ENCODE data around the gene S100A1. TPM values are rescaled to one million over a fixed set of nuclear protein-coding genes. Genes with fewer than 3 reads are reported as not detected.

S100A1 gene
- total and polyA plus RNA-seq, 2 of the 13 experiments (the other 11 are each of a cell fraction or from before 2014, with no cell fraction given) = 120 to 251 TPM

GRCh38 chr1:153658400-153659174 is 30.4 kb downstream of the S100A1 start, which contains the start of gene SNAPIN (continued):
- TF ChIP-seq ZNF720 (CRISPR knock-in tag; IDR thresholded peaks at IDR 0.05) (no peak), NR0B2 (CRISPR knock-in tag; IDR thresholded peaks at IDR 0.05) (no peak), ZBTB25 (CRISPR knock-in tag; IDR thresholded peaks at IDR 0.05) (peak; percentile 81), KLF9 (CRISPR knock-in tag; IDR thresholded peaks at IDR 0.05; ENCODE audit: low read depth) (0 out of 2 replicates have a peak, but pooled peaks have one; percentile 37), ZNF709 (CRISPR knock-in tag; IDR thresholded peaks at IDR 0.05) (no peak), PAF1 (CRISPR knock-in tag; IDR thresholded peaks at IDR 0.05) (no peak), ZNF768 (CRISPR knock-in tag; IDR thresholded peaks at IDR 0.05) (peak; percentile 45; the same call in 1 of the 2 replicates), ZNF24 (IDR thresholded peaks at IDR 0.05) (no peak), TFE3 (CRISPR knock-in tag; IDR thresholded peaks at IDR 0.05) (peak; percentile 69), RBAK (CRISPR knock-in tag; IDR thresholded peaks at IDR 0.05) (no peak), ZNF20 (CRISPR knock-in tag; IDR thresholded peaks at IDR 0.05) (no peak), NAIF1 (CRISPR knock-in tag; IDR thresholded peaks at IDR 0.05; ENCODE audit: borderline replicate concordance) (no peak), MAFF (IDR thresholded peaks at IDR 0.05; ENCODE audit: low read depth, low read length) (no peak), CENPT (CRISPR knock-in tag; IDR thresholded peaks at IDR 0.05; ENCODE audit: low read depth) (no peak), DRAP1 (CRISPR knock-in tag; IDR thresholded peaks at IDR 0.05) (peak; percentile 59; the same call in 1 of the 2 replicates), SIN3B (IDR thresholded peaks at IDR 0.05; ENCODE audit: low read length) (no peak), BHLHE40 (IDR thresholded peaks at IDR 0.05; ENCODE audit: low read length) (no peak), JDP2 (CRISPR knock-in tag; IDR thresholded peaks at IDR 0.05; ENCODE audit: borderline replicate concordance) (no peak; the same call in 1 of the 2 replicates), MTA3 (CRISPR knock-in tag; IDR thresholded peaks at IDR 0.05) (no peak), SRSF4 (IDR thresholded peaks at IDR 0.05; ENCODE audit: low read depth, low read length, poor library complexity, severe bottlenecking) (no peak), ZHX1 (CRISPR knock-in tag; IDR thresholded peaks at IDR 0.05; ENCODE audit: low read depth) (no peak), ZNF704 (CRISPR knock-in tag; IDR thresholded peaks at IDR 0.05; ENCODE audit: borderline replicate concordance) (0 out of 2 replicates have a peak, but pooled peaks have one; percentile 78), SNAPC5 (CRISPR knock-in tag; IDR thresholded peaks at IDR 0.05; ENCODE audit: borderline replicate concordance) (no peak)
